K562 (cell line): Measurements from ENCODE around the gene TSPAN15. TPM values are rescaled to one million over a fixed set of nuclear protein-coding genes. Genes with fewer than 3 reads are reported as not detected.

ENCODE experiments used
- ATAC-seq: fragments of 200-7000 bp; cut with Tn5 transposase; 3 replicates; pipeline ENCODE4 v1.9.1; 2020; ENCODE audit warnings: moderate library complexity
- BruUV-seq: library from RNA; stranded (reverse); fragments of 400-500 nt; replicated peaks from 2 replicates; lab custom pipeline; 2021; lab: Mats Ljungman, UMichigan
- CTCF ChIA-PET: fragments of 300-600 bp; formaldehyde crosslinking; extraction: SDS; loops from one replicate; lab custom pipeline; 2021; ENCODE audit warnings: low intra/inter-chr PET ratio; lab: Yijun Ruan, JAX
- POLR2A ChIA-PET: fragments of 300-600, 350-650 bp; sonication (Branson Sonifier 250); formaldehyde crosslinking; extraction: SDS; loops from one replicate; lab custom pipeline; 2021; ENCODE audit warnings: antibody characterized with exemption, inconsistent platforms; lab: Yijun Ruan, JAX
- DNase-seq, 4 experiments: peaks; one replicate each; pipeline versions ENCODE4 v3.0.0 to v3.0.0-alpha.2; 2011 to 2018; ENCODE audit warnings: low spot score in 3 of 4, mixed read lengths in 3 of 4; ENCODE audit errors: extremely low read depth in 1 of 4
- FAIRE-seq: peaks from 2 replicates; lab custom pipeline; 2011; peaks lifted over from hg19 to GRCh38; lab: Jason Lieb, UNC
- H2AFZ ChIP-seq: 2 replicates; pipeline ENCODE4 v1.6.0; 2011; ENCODE audit warnings: low read depth, low read length, control low read depth, inconsistent platforms
- H3K27ac ChIP-seq: fragments of 200-600 bp; 3 replicates; pipeline ENCODE4 v1.8.0; 2011; ENCODE audit warnings: low read depth, mild to moderate bottlenecking, control low read depth, inconsistent platforms, low read length, moderate library complexity, mixed read lengths; ENCODE audit errors: extremely low read depth
- H3K27me3 ChIP-seq, 2 experiments: fragments of 300-600 bp in 1 of 2; 2 replicates in 1 of 2; 3 replicates in 1 of 2; pipeline versions ENCODE4 v1.6.0 to v1.8.0; 2011; ENCODE audit warnings: inconsistent platforms in 2 of 2, low read length in 2 of 2, mild to moderate bottlenecking in 1 of 2, mixed read lengths in 1 of 2, moderate library complexity in 1 of 2; ENCODE audit not compliant: control insufficient read depth in 2 of 2, insufficient read depth in 2 of 2
- H3K36me3 ChIP-seq: fragments of 300-600 bp; 3 replicates; pipeline ENCODE4 v1.8.0; 2011; ENCODE audit warnings: mild to moderate bottlenecking, low read length, inconsistent platforms; ENCODE audit not compliant: control insufficient read depth, insufficient read depth
- H3K4me1 ChIP-seq, 2 experiments: fragments of 200-600 bp in 1 of 2; replicated peaks in 1 of 2; 2 replicates in 1 of 2; 3 replicates in 1 of 2; pipeline versions ENCODE4 v1.5.1 to v1.8.0; 2011; ENCODE audit warnings: inconsistent platforms in 2 of 2, low read length in 2 of 2, mild to moderate bottlenecking in 1 of 2, mixed read lengths in 1 of 2, moderate library complexity in 1 of 2; ENCODE audit not compliant: control insufficient read depth in 2 of 2, insufficient read depth in 2 of 2
- H3K4me2 ChIP-seq: 2 replicates; pipeline ENCODE4 v1.6.1; 2011; ENCODE audit warnings: low read length, control low read depth, inconsistent platforms, mixed read lengths; ENCODE audit not compliant: insufficient read depth
- H3K4me3 ChIP-seq: fragments of 200-600 bp; sonication (generic), shearing (Covaris generic); 2 replicates; pipeline ENCODE4 v1.5.1; 2016; ENCODE audit warnings: control low read depth, inconsistent platforms
- H3K79me2 ChIP-seq: fragments of 200-600 bp; 3 replicates; pipeline ENCODE4 v1.8.0; 2011; ENCODE audit warnings: low read length, inconsistent platforms; ENCODE audit not compliant: control insufficient read depth, insufficient read depth
- H3K9ac ChIP-seq, 2 experiments: 2 replicates each; pipeline versions ENCODE4 v1.6.0 to v1.6.1; 2011; ENCODE audit warnings: low read depth in 2 of 2, low read length in 2 of 2, control low read depth in 1 of 2, inconsistent platforms in 1 of 2, mild to moderate bottlenecking in 1 of 2, mixed read lengths in 1 of 2; ENCODE audit not compliant: insufficient read depth in 1 of 2
- H3K9me1 ChIP-seq: one replicate; pipeline ENCODE4 v1.6.0; 2011; ENCODE audit warnings: inconsistent platforms, mild to moderate bottlenecking, low read length, moderate library complexity; ENCODE audit not compliant: control insufficient read depth, insufficient read depth
- H3K9me3 ChIP-seq: replicated peaks from 2 replicates; pipeline ENCODE4 v1.5.1; 2011; ENCODE audit warnings: low read depth, low read length, inconsistent platforms; ENCODE audit not compliant: control insufficient read depth, insufficient read depth
- H4K20me1 ChIP-seq: replicated peaks from 2 replicates; pipeline ENCODE4 v1.6.1; 2011; ENCODE audit warnings: low read length, inconsistent platforms, mixed read lengths; ENCODE audit not compliant: control insufficient read depth, insufficient read depth
- CREB5 ChIP-seq: fragments of 250-450 bp; sonication (Bioruptor Pico); IDR thresholded peaks from 2 replicates; pipeline ENCODE4 v1.5.0; 2020; ENCODE audit warnings: mild to moderate bottlenecking
- ERF ChIP-seq: fragments of 450-650 bp; formaldehyde crosslinking; IDR thresholded peaks from 2 replicates; pipeline ENCODE4 v1.4.0; 2020; ENCODE audit warnings: mild to moderate bottlenecking, mixed read lengths
- FOXK2 ChIP-seq, 2 experiments: fragments of 450-650 bp; IDR thresholded peaks in 1 of 2; conservative IDR thresholded peaks in 1 of 2; 2 replicates each; pipeline ENCODE4 v1.6.1; 2016; ENCODE audit warnings: low read depth in 2 of 2, mild to moderate bottlenecking in 1 of 2
- KLF6 ChIP-seq: fragments of 250-450 bp; sonication (Bioruptor Pico); IDR thresholded peaks from 2 replicates; pipeline ENCODE4 v1.4.0; 2020; ENCODE audit warnings: mild to moderate bottlenecking, moderate library complexity, borderline replicate concordance
- RAD51 ChIP-seq: fragments of 450-650 bp; IDR thresholded peaks from 2 replicates; pipeline ENCODE4 v1.7.1; 2016; ENCODE audit warnings: low read depth, mild to moderate bottlenecking, borderline replicate concordance
- USF2 ChIP-seq: sonication (generic); formaldehyde crosslinking; IDR thresholded peaks from 2 replicates; pipeline ENCODE4 v1.5.0; 2020; ENCODE audit warnings: missing genetic modification reagents
- ZBED1 ChIP-seq: IDR thresholded peaks from 2 replicates; pipeline ENCODE4 v1.6.1; 2014
- ZNF282 ChIP-seq: sonication (generic); formaldehyde crosslinking; IDR thresholded peaks from 2 replicates; pipeline ENCODE4 v1.8.1; 2023; ENCODE audit warnings: missing genetic modification reagents
- ZNF764 ChIP-seq: fragments of 250-450 bp; sonication (Bioruptor Pico); IDR thresholded peaks from 2 replicates; pipeline ENCODE4 v1.4.0; 2020; ENCODE audit warnings: low read depth, mild to moderate bottlenecking, moderate library complexity
- WGBS: fragments of 100-300 bp; shearing (Covaris generic); methylation state at CpG from one replicate; pipeline ENCODE4 v1.1.6; 2016; ENCODE audit warnings: low coverage, mixed read lengths; ENCODE audit not compliant: insufficient coverage; ENCODE audit errors: missing lambda C conversion rate; 5-methylcytosine and 5-hydroxymethylcytosine counted together
- in situ Hi-C: fragments of 300-500 bp; cut with MboI; formaldehyde crosslinking; loops from 4 replicates; pipeline ENCODE4 v1.15.0; 2018; ENCODE audit warnings: inconsistent platforms, mixed read lengths
- intact Hi-C: fragments of 100-400 bp; cut with micrococcal nuclease; formaldehyde crosslinking; loops from 2 replicates; pipeline ENCODE4 v1.14.2; 2022
- polyA plus RNA-seq, 8 experiments: library from polyadenylated mRNA; depleted of rRNA in 4 of 8; stranded (reverse) in 5 of 8; unstranded in 3 of 8; fragments of >200 nt; fragmentation: Nextera tagmentation in 2 of 8; fragmentation: Illumina TruSeq in 1 of 8; extraction: Ambion mirVana in 2 of 8; extraction: Trizol in 1 of 8; gene quantifications; 2 replicates each; pipeline versions ENCODE4 v1.2.1 to v1.2.3, GENCODE V29; 2011 to 2014; ENCODE audit warnings: inconsistent platforms in 1 of 8, missing spikeins in 1 of 8
- total RNA-seq, 7 experiments: library from RNA; depleted of rRNA in 6 of 7; stranded (reverse); fragments of >200 nt in 6 of 7; fragmentation: Illumina TruSeq in 2 of 7; extraction: Trizol in 2 of 7; gene quantifications; 2 replicates each; pipeline versions ENCODE4 v1.2.1 to v1.2.3, GENCODE V29; 2011 to 2021; ENCODE audit warnings: low replicate concordance in 1 of 7

TSPAN15 gene
- total and polyA plus RNA-seq, 9 of the 15 experiments (the other 6 are each of a cell fraction or from before 2014, with no cell fraction given): 0.33 to 1.0 (median 0.45) TPM; not detected in 2

GRCh38 chr10:69464401-69464800 lies 13.1 kb downstream of the TSPAN15 start:
- FAIRE-seq (no peak), ATAC-seq (no peak), DNase-seq (no peak)
- Histone ChIP-seq H3K36me3 (no peaks in the 10 kb centered on the region), H3K9ac (no peak overlapping the region), H4K20me1 (no peaks in the 10 kb centered on the region), H3K4me3 (no peak overlapping the region), H3K9me3 (no peaks in the 10 kb centered on the region), H3K27me3 (peaks cover 0 to 17% of the 10 kb centered on the region in 2 experiments; a peak in 2 of 5 replicates), H2AFZ (no peak overlapping the region; the same call in 1 of the 2 replicates), H3K79me2 (no peaks in the 10 kb centered on the region), H3K9me1 (no peaks in the 10 kb centered on the region), H3K4me1 (peaks cover 6% of the 10 kb centered on the region in 2 experiments), H3K27ac (no peak overlapping the region), H3K4me2 (no peak overlapping the region)
- intact Hi-C loops: no loop called here
- TF ChIP-seq FOXK2 (conservative IDR thresholded peaks at IDR 0.05 in 1 of 2, IDR thresholded peaks at IDR 0.05 in 1 of 2; ENCODE audit: low read depth in 2 of 2) (no peak), ZNF282 (CRISPR knock-in tag) (no peak), ERF (no peak), USF2 (CRISPR knock-in tag) (no peak), KLF6 (CRISPR knock-in tag) (no peak), RAD51 (no peak), ZNF764 (CRISPR knock-in tag) (no peak), ZBED1 (no peak), CREB5 (CRISPR knock-in tag) (no peak)
- ChIA-PET CTCF (no interaction called here), POLR2A (interaction anchor here (0.7 to 1.8 kb wide), 3 partner anchors 9 to 889 kb away, joined by 3 to 6 read pairs (median 3); no protein-coding TSS in a partner anchor)
- in situ Hi-C loops: no loop called here
- WGBS: 15% methylated on average over 7 of the region's 7 CpGs
- BruUV-seq: no TSS peak
